Sciatic nerve (tissue), 2 donors: Measurements from ENCODE around the gene VOPP1. TPM values are rescaled to one million over a fixed set of nuclear protein-coding genes. Genes with fewer than 3 reads are reported as not detected.
"Not testable (repeated sequence)": the region's sequence is repeated elsewhere in the genome, so short reads cannot be mapped to it uniquely, and the experiment has no call there.

Experiments
- ATAC-seq: fragments of 200-7000 bp; cut with Tn5 transposase; one replicate; pipeline ENCODE4 v1.9.1; 2020; ENCODE audit warnings: mild to moderate bottlenecking, moderate library complexity
- DNase-seq: peaks from one replicate; pipeline ENCODE4 v3.0.0-alpha.2; 2020; ENCODE audit warnings: low spot score
- intact Hi-C: fragments of 100-400 bp; cut with DNase I; formaldehyde crosslinking; loops from one replicate; pipeline ENCODE4 v1.14.2; 2022
- total RNA-seq: library from RNA; stranded (reverse); fragmentation: NEBNext Ultra II Directional; extraction: Animal tissue kit (Norgen Biotek cat#: 25700); gene quantifications from one replicate; pipeline ENCODE4 v1.2.1, GENCODE V29; 2021
- donor health status: DM: no; HTN: no; CAD: no.
- donor health status: DM: no; HTN: no; CAD: no.

The VOPP1 gene
- 66.2 TPM for total RNA-seq

GRCh38 chr7:55572378-55573233, at the start of gene VOPP1:
TSS of gene VOPP1 (minus strand) at chr7:55572502. CDS start at chr7:55572324, 178 bp downstream.
- ATAC-seq = peak; percentile 89
- intact Hi-C loops = loop anchor here (10.0 kb wide), 1 partner anchor 148 kb away; no protein-coding TSS in a partner anchor
- peak; percentile 80 for DNase-seq

GRCh38 chr7:55618913-55619312, 46.6 kb upstream of the VOPP1 start:
- ATAC-seq (no peak), DNase-seq (no peak)
- intact Hi-C loops = no loop called here

- DNase-seq, ATAC-seq, intact Hi-C loops: not testable (repeated sequence)
These were observed 42.2 kb upstream of the VOPP1 start for GRCh38 chr7:55614365-55615064.

- intact Hi-C loops, ATAC-seq, DNase-seq: not testable (repeated sequence)
These were observed 37.4 kb upstream of the VOPP1 start for GRCh38 chr7:55609726-55610125.

- ATAC-seq, intact Hi-C loops: not testable (repeated sequence)
These were observed 33.4 kb upstream of the VOPP1 start for GRCh38 chr7:55605661-55606060.

GRCh38 chr7:55597944-55598499, 25.7 kb upstream of the VOPP1 start:
- DNase-seq, intact Hi-C loops: not testable (repeated sequence)
- peak; percentile 38 for ATAC-seq

More at GRCh38 chr7:55605661-55606060, 33.4 kb upstream of the VOPP1 start:
- DNase-seq = not testable (repeated sequence)

GRCh38 chr7:55597214-55597739, 25.0 kb upstream of the VOPP1 start:
- intact Hi-C loops, ATAC-seq, DNase-seq: not testable (repeated sequence)

GRCh38 chr7:55595511-55595910, 23.2 kb upstream of the VOPP1 start:
- ATAC-seq = no peak
- intact Hi-C loops = no loop called here
- no peak for DNase-seq

GRCh38 chr7:55594870-55595269, 22.6 kb upstream of the VOPP1 start:
- ATAC-seq (no peak), DNase-seq (no peak)
- intact Hi-C loops = no loop called here

GRCh38 chr7:55594414-55594813, 22.1 kb upstream of the VOPP1 start:
- DNase-seq (no peak), ATAC-seq (no peak)
- intact Hi-C loops = no loop called here

- DNase-seq (peak; percentile 81), ATAC-seq (peak; percentile 43)
- intact Hi-C loops = no loop called here
These were observed 21.4 kb upstream of the VOPP1 start for GRCh38 chr7:55593515-55594318.

- ATAC-seq (no peak), DNase-seq (no peak)
- intact Hi-C loops = no loop called here
These were observed 20.8 kb upstream of the VOPP1 start for GRCh38 chr7:55593172-55593514.

GRCh38 chr7:55592492-55592891, 20.2 kb upstream of the VOPP1 start:
- DNase-seq = no peak
- no peak for ATAC-seq
- intact Hi-C loops = no loop called here

- intact Hi-C loops = no loop called here
- ATAC-seq (no peak), DNase-seq (no peak)
These were observed 19.1 kb upstream of the VOPP1 start for GRCh38 chr7:55591282-55591931.

GRCh38 chr7:55590517-55591281, 18.4 kb upstream of the VOPP1 start:
- no peak for DNase-seq
- no peak for ATAC-seq
- intact Hi-C loops = no loop called here

- no peak for ATAC-seq
- intact Hi-C loops = no loop called here
These were observed 17.6 kb upstream of the VOPP1 start for GRCh38 chr7:55589905-55590304.

GRCh38 chr7:55588976-55589604, 16.8 kb upstream of the VOPP1 start:
- no peak for ATAC-seq
- intact Hi-C loops = no loop called here
- no peak for DNase-seq

More at GRCh38 chr7:55589905-55590304, 17.6 kb upstream of the VOPP1 start:
- DNase-seq = no peak
